ENCODE results near the gene PDIA2.
"Not testable (repeated sequence)": the region's sequence is repeated elsewhere in the genome, so short reads cannot be mapped to it uniquely, and the experiment has no call there.

PDIA2 gene

GRCh38 chr16:301950-302349, 19.0 kb downstream of the PDIA2 start:
- no peak for DNase-seq

- no peak for DNase-seq
Measured at GRCh38 chr16:303760-304505, 21.0 kb downstream of the PDIA2 start.

DNA sequence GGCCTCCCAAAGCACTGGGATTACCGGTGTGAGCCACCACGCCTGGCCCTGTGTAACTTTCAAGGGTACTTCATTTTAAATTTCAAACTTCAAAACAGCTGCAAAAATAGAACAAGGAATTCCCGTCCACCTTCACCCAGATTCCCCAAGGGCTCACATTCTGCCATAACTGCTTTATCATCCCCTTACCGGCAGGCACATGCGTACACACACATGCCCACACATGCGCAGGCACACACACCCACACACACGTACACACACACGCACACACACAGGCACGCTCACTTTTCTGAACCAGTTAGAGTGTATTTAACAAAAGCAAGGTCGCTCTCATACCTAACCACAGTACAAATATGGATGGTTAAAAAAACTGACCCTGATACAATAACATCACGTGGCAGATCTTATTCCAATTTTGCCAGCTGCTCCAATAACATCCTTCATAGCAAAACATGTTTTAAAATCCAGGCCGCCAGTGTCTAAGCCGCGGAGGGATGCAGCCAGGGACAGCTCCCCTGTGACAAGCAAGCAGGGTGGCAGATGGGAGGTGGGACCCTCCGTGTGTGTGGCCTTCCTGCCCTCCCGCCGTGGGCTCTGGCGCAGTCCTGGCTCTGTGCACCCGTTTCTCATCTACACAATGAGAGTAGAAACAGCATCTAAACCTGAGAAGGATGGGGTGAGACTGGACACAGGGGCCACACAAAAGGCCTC, 23.1 kb downstream of the PDIA2 start:
- DNase-seq = no peak

DNA sequence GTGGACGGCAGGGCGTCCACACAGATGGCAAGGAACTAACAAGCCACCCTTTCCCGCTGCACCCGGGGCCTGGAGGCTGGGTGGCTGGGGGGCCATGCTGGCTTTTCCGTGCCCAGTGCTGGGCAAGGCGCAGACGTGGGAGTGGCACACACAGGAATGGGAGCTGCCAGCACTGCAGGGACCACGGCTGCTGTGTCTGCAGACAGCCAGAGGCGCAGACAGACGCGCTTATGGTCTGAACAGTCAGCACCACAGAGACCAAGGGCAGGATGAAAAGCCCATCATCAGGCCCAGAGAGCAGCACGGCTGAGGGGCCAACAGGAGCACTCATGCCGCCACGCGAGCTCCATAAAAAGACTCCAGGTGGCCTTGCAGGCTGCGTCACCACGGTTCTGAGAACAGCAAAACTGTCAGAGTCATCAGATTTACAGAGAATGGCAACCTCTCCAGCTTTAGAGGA, 24.0 kb downstream of the PDIA2 start:
- no peak for DNase-seq

DNA sequence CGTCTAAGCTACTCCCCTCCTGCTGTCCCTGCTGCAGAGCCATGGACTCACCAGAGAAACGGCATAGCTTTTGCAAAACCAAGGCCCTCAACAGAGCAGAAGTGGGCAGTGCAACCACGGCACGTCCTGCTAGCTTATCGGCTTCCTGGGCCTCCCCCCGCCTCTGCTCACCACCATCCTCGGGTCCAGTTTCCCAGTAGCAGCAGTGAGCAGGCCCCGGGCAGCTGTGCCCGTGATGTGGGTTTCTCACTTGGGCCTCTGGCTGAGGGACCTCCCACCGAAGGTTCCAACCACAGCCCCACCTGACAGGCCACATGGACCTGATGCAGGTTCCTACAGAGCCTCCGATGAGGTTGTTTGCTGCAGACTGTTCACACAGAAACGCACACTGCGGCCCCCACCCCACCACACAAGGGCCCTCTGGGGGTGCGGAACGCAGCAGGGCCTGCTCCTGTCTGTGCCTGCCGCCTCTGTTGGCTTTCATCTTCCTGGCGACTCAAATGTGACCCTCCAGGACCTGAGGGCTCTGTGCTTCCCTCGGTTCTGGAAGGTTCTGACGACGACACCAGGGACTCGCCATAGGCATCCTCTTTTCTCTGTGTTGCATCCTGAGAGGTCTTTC, 24.8 kb downstream of the PDIA2 start:
- no peak for DNase-seq

DNA sequence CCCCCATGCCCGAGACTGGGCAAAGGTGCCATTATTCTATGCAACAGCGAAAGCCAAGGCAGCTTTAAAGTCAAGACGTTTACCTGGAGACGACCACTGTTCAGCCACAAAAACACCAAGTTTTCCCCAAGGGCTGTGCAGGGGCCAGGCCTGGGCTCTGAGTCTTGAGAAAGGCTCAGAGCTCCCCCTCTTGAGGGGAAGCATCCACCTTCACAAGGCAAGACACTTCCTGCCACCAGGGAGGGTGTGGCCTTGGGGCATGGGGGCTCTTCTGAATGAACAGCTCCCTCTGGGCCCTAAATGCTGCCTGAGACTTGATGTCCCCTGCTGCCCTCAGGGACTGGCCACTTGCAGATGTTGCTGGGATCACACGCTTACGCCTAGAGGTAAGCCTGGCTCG, 26.5 kb downstream of the PDIA2 start:
- DNase-seq = no peak

DNA sequence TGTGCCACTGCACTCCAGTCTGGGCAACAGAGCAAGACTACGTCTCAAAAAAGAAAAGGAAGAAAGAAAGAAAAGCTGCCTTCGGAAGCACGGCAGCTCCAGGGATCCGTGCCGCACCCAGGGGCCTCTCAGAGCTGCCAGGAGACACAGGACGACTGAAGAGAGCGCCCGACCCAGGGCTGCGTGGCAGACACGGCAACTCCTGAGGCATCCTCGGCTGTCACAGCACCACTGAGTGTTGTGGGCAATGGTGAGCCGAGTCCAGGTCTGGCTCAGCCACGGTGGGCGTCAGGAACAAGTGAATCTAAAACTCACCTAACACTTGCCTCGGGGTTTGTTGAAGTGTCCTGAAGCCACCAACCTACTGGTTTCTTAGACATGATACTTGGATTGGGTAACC, 28.8 kb downstream of the PDIA2 start:
- no peak for DNase-seq

DNA sequence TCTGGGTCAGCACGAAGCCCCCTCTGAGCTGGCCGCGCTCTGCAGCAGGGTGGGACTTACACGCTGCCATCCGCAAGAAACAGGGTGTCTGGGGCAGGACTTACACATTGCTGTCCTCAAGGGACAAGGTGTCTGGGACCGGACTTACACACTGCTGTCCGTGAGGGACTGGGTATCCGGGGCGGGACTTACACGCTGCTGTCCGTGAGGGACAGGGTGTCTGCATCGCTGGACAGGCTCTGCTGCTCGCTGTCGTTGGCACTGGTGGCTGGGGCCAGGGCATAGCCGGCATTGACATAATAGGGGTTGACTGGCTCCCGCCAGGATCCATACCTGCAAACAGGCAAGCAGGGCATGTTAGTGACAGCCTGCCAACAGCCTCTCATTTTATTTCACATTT, 31.4 kb downstream of the PDIA2 start:
- DNase-seq = no peak

DNA sequence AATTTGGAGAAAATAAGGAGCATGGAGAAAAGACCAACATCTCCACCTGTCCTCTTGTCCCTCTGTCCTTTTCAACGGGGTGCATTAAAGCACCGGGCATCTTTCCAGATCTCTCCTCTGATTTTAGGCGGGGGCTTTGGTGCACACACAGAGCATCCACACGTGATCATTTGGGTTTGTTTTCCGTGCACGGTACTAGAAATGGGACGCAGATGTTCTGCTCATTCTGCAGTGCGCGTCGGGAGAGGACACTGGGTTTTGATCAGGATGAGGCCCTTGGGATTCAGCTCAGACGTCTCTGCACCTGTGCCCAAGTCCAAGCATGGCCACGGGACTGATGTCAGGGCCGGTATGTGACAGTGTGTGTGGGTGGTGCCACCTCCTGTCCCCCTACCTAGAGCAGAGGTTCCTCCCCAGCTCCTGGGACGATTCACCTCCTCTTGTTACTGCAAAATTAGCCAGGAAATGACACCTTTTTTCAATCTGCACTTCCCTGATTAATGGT, 31.9 kb downstream of the PDIA2 start:
- no peak for DNase-seq

DNA sequence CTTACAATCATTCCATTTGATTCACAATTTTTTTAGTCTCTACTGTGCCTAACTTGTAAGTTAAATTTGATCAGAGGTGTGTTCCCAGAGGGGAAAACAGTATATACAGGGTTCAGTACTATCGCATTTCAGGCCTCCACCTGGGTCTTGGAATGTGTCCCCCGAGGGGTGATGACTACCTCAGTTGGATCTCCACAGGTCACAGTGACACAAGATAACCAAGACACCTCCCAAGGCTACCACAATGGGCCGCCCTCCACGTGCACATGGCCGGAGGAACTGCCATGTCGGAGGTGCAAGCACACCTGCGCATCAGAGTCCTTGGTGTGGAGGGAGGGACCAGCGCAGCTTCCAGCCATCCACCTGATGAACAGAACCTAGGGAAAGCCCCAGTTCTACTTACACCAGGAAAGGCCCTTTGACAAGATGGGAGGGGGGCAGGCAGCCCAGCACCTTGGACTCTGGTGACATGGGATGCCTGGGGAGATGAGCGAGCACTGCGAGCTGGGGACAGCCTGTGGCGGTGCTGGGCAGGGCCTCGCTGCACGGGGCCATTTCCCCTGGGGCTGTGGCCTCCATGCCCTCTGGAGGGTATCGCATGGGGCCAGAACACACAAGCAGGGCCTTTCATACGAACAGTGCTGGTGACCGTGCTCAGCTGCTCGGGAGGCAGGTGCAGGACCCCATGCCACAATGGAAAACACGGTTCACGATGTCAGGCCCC, 33.9 kb downstream of the PDIA2 start:
- no peak for DNase-seq

DNA sequence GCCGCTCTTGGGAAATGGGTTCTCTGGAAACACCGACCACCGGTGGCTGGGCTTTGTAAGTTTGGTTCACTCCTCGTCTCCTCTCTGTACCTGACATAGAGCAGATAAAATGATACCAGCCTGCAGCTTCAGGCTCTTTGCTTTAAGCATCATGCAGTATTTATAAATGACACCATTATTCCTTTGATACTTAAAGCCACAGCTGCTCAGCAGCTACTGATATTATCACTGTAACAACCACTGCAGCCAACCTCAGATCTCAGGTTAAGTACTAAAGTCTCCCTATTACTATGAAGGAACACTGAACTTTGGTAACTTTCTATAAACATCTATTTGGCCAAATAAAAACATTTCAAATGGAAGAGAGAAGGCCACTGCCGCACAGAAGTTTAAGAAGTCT, 34.6 kb downstream of the PDIA2 start:
- no peak for DNase-seq

GRCh38 chr16:318628-319027, 35.7 kb downstream of the PDIA2 start:
- DNase-seq = no peak

- DNase-seq = no peak
Measured at GRCh38 chr16:320206-320605, 37.2 kb downstream of the PDIA2 start.

DNA sequence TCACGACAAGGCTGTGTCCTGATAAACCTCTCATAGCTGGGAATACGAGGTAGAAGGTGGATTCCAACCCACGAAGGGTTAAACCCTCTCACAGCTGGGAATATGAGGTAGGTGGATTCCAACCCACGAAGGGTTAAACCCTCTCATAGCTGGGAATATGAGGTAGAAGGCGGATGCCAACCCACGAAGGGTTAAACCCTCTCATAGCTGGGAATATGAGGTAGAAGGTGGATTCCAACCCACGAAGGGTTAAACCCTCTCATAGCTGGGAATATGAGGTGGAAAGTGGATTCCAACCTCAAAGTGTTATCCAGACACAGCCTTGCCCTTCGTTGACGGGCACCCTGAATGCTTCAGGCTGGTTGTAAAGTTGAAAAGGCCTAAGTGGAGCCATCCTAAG, 38.6 kb downstream of the PDIA2 start:
- no peak for DNase-seq

DNA sequence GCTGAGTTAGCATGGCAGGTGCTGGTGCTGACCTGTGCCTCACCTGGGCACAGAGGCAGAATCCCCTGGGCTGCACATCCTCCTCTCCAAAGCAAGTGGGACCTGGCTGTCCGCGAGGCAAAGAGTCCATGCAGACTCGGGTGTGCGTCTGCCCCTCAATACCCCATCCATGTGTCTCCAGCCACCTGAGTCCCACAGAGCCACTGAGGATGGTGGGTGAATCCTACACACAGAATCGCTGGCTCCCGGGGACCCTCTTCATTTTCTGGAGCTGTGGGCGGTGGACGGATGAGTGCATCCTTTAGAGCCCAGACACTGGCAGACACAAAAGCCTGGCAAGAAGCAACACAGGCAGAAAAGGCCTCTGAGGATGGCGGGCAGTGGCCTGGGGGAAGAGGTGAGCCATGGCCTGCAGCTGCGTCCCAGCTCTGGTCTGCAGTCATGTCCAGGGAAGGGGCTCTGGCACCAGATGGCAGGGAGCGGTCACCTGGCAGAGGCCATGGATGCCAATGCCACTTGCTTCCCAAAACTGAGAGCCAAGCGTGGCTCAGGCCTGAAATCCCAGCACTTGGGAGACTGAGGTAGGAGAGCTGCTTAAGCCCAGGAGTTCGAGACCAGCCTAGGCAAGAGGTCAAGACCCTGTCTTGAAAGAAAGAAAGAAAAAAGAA, 39.6 kb downstream of the PDIA2 start:
- DNase-seq = no peak

DNA sequence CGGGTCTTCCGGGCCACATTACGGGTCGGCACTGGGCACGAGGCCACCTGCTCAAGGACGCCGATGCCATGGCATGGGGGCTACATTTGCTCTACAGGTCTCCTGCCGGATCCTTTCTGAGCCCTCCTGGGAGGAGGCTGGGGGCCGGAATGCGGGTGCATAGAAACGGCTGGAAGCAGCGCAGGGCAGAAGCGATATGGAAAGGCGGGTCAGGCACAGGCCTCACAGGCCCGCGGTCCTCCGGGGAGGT, 41.2 kb downstream of the PDIA2 start:
- DNase-seq = no peak

DNA sequence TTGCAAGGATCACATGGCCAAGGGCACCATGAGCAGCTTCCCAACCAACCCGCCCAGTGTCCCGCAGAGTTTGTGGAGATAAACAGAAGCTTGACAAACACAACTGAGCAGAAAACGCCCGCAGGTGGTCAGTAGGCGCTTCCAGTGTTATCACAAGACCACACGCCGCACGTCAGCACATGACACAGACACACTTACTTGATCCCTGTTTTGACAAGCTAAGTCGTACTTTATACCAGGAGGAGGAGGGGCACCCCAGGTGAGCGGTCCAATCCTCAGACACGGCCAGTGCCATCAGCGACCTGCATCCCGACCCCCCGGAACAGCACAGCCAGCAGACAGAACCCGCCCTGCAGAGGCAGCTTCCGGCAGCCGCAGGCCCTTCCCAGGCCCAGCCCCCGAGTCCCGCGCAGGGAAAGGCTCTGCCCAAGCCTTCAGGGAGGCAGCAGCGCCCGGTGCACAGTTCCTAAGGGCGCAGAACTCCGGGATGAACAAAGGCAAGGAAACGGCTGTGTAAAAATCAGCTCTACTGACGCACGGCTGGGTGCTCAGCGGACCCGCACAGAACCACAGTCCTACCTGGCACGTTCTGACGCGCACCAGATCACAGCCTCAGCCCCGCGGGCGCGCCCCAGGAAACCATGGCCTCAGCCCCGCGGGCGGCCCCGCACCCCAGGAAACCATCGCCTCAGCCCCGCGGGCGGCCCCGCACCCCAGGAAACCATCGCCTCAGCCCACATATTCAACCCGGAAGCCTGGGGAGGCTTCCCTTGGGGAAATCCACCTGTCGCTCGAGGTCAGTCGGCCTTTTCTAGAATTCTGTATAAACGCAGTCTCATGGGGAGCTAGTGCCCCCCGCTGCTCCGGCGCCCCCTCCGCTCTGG, 41.7 kb downstream of the PDIA2 start:
- no peak for DNase-seq

DNA sequence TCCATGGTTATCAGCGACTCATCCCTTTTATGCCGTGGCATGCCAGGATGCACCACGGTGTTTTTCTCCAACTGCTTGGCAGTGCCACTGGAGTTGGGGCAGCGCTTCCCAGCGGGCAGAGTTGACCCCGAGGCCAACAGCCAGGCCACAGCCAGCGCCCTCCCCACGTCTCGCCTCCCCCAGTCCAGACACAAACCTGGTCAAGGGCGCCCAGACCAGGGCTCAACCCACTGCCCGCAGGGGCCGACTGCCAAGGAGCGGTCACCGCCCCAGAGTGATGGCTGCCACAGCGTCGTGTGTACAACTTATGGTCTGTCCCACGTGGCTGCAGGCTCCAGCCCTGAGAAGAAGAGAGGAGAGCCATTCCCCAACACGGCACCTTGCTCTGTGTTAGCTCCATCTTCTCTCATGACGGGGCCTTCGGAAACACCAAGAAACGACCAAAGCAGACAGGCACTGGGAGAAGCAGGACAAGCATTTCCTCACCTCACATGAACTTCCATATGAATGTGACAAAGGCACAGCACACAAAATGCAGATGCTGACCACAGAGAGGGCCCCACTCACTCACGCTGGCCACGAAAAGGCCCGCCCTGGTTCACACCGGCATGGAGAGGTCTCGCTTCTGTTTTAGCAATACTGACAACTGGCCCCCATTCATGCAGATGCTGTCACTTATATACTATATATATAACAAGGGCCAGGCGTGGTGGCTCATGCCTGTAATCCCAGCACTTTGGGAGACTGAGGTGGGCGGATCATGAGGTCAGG, 42.6 kb downstream of the PDIA2 start:
- DNase-seq = no peak

DNA sequence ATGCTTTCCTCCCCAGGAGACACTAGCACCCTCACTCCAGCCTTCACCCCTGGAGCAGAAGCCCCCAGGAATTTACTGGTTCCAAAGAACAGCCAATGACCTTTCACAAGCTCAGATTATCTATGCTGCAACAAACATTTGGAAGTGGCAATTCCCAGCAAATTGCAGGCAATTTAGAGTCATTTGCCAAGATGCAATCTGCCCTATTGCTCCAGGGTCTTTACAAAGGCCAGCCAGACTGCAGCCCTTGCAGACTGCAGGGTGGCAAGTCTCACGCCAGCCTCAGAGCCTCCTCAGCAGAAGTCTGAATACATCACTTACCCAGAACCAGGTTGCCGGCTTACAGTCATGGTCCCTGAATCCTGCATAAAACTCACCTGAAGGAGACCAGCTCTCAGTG, 47.8 kb downstream of the PDIA2 start:
- DNase-seq = no peak

GRCh38 chr16:331181-331814, 48.3 kb downstream of the PDIA2 start:
- not testable (repeated sequence) for DNase-seq

Measured in midbrain (tissue), 1 donor.